ENCODE results near the gene NUCKS1.

- TF ChIP-seq POLR2AphosphoS5 (IDR thresholded peaks at IDR 0.05) (no peak), CTCF (IDR thresholded peaks at IDR 0.05 in 8 of 11, conservative IDR thresholded peaks at IDR 0.05 in 3 of 11) (no peak)
These were observed 79.9 kb downstream of the NUCKS1 start for GRCh38 chr1:205670150-205670446.

All from spleen (tissue), 7 donors.